Limb (tissue), 2 donors: Measurements from ENCODE around the gene TEX22.

Experiments
- DNase-seq, 2 donors: peaks; one replicate each; pipeline ENCODE4 v3.0.0-alpha.2; 2016; ENCODE audit errors: extremely low spot score in 2 of 2

Gene TEX22

DNA sequence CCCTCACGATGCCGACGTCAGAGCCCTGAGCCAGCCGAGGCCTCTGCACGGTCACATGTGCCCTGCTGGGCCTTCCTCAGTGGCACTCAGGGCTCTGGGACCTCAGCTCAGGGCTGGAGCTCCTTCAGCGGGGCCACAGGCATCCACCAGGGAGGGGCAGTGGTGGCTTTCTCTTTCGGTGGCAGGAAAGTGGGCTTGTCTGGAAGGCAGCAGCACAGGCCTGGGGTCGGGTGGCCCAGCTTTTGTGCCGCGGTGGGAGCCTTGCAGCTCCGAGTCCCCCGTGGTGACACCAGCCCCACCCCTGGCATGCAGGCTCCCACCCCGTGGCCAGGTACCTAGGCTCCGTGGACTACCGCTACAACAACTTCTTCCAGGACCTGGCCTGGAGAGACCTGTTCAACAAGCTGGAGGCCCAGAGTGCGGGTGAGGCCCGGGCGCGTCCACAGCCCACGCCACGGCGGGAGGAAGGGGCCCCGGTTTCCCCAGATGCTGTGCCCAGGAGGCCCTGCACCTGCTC is 14.2 kb upstream of the TEX22 start:
- DNase-seq, result peak in 1 of 2 donors; percentile 19

DNA sequence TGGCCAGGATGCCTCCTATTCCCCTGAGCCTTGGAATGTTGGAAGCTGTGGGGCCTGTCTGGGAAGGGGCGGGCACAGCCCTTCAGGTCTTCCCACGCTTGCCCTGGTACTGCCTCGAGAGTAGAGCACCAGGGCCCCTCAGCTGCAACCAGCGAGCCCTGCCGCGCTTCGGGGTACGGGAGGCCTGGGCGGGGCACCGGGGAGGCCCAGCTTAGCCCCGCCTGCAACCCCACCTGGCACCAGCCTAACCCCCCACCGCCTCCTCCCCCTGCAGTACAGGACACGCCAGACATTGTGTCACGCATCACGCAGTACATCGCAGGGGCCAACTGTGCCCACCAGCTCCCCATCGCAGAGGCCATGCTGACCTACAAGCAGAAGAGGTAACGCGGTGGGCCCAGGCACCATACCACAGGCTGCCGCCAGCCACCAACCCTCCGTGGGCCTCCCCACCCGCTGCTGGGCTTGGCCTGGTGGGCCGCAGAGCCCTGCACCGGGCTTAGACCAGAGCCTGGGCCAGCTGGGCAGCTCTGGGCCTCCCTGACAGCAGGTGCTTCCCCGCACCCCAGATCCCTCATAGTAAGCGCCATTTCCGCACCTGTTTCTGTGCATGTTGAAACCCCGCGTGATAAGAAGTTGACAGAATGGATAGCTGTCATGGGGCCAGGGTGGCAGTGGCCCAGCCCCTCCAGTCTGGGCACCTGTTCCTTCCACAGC is 13.6 kb upstream of the TEX22 start:
- DNase-seq, result peak in 1 of 2 donors; percentile 26

DNA sequence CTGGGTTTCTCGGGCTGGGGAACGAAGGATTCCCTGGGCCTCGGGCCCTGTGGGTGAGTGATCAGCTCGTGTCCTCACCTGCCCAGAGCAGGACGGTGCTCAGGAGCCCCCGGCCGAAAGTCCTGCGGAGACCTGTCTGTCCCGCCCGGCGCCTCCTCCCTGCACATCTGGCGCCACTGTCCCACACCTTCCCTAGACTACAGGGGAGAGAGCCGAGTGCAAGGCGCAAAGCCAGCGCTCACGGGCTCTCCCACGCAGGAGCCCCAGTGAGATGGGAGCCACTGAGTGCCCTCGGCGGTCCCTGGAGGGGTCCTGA is 13.1 kb upstream of the TEX22 start:
- DNase-seq, result no peak

DNA sequence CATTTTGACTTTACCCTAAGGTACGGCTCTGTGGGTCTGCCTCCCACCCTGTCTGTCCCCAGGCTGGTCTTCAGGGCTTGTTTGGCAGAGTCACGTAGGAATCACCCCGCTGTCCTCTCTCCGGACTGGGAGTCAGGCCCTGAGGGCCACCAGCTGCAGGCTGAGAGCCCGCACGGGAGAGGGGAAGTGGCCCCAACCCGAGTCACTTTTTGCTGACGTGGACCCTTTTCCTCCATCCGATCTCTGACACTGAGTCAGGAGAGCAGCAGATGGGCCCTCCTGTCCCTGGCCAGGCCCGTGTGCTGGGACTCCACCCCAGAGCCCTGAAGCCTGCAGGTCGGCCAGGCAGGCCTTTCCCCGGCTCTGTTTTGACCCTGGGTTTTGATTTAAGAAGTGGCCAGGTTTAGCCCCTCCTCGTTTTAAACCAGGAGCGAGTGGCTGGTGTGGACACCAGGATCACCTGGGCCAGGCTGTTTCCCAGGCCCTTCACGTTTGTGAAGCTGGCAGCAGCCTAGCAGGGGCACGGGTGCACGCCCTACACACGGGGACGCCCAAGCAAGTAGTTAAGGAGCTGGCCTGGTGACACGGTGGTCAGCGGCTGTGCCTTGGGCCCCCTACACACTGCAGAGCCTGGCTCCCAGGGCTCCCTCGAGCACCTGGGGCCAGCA is 12.5 kb upstream of the TEX22 start:
- no peak for DNase-seq

DNA sequence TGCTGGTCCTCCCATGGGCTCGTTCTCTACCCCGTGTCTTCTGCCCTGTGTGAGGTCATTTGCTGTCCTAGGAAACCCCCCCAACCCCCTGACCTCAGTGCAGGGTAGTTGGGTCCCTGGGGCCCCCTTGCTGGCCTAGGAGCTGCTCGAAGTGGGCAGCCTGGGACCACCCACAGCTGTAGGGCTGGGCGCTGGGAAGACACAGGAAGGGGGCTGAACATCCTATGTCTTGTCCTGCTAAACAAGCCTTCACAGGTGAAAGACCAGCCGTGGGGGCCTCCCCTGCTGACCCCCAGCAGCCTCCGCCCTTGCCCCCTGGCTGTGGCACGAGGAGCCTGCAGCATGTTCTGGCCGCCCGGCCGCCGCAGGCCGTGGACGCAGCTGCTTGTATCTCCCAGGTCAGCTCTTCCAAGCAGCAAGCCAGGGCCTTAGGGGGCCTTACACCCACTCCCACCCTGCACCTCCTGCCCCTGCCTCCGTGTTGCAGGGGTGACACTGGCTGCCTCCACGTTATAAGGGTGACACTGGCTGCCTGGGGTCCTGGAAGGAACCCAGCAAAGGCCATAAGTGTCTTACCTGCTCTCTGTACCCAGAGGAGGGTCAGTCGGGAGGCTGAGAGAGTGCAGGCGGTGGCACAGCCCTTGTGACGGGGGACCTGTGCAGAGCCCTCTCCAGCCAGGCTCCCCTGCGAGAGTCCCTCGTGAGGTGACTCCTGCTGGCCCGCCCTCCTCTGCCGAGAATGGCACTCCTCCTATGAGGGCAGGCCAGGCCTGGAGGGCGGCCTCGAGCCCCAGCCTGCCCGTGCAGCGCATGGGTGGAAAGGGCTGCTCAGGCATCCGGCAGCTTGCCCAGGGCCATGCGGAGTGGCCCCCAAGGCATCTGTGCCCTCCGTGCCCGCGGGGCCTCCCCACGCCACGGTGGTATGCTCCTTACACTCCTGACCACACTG is 11.5 kb upstream of the TEX22 start:
- DNase-seq, result peak in 1 of 2 donors; percentile 26

DNA sequence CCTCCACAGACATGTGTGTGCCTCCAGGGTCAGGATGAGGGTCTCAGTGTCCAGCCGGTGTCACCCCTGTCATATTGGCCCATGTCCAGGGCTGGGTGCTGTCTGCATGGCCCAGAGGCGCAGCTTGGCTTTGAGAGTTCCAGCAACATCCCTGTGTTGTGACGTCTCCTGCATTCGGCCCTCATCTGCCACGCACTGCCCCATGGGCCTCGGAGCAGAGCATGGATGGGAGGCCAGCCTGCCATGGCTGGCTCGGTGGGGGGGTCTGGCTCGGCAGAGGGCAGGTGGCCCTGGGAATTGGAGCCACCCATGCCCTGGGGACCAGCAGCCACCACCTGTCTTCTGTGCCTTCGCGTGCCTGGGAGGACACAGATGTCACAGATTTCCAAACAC is 10.8 kb upstream of the TEX22 start:
- DNase-seq, result peak in 1 of 2 donors; percentile 25

DNA sequence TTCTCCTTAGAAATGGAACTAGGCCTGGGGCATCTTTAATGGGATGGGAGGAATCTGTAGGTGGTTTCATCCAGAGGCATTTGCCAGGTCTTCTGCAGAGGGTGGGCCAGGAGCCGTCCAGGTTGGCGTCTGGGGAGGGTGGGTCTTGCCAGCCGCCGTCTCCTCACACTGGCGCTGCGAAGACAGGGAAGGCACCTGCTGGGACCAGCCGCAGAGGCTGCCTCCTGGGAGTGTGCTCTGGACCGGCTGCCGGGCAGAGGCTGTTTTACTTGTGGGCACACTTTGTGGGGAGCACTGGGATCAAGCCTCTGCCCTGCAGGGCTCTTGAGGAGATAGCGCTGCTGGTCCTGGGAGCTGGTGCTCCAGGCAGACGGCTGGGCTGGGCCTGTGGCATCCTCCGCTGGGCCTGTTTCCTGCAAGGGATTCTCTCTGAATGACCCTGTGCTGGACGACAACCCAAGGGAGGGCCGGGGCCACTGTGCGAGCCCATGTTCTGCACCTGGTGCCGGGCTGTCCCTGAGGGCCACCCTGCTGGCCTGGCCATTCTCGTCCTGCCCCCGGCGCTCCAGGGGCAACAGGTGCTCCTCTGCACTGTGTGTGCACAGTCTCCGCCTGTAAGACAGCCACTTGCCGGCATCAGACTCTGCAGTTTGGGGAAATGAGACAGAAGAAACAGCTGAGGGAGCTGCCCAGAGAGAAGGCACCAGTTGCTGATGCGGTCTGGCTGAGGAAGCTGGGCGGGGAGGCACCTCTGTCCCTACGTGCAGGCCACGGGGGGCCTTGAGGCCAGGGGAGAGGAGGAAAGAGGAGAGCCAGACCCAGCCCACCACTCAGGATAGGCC is 10.0 kb upstream of the TEX22 start:
- DNase-seq, result peak in 1 of 2 donors; percentile 37

DNA sequence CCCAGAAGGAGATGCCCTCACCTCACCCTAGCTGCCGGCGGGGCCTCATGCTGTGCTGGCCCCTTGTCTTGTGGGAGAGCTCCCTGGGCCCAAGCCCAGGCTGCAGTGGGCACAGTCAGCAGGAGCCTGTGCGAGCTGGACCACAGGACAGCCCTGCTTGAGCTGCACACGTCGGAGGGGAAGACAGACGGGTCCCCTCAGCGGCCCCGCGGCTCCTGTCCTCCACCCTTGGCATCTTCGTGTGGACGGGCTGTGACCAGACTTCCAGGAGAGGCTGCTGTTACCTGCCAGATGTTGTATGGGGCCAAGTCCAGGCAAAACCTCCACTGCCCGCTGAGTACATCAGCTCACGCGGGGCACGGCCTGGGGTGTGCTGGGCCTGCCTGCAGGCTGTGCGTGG is 9.4 kb upstream of the TEX22 start:
- DNase-seq, result no peak

DNA sequence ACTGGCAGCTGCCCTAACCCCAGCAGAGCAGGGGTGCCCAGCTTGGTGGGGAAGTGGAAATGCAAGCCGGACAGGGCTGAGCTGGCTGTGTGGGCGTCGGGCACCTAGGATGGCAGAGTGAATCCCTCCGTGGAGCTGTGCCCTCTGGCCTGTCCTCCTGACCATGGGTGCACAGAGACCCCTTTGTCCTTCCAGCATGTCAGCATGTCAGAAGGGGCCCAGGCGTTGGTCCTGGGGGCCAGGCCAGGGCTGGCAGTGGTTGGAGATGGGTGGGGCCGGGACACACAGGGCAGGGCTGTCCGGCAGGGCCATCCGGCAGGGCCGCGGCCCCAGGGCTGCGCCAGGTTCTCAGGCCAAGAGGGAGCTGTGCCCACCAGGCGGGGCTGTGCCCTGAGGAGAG is 8.8 kb upstream of the TEX22 start:
- DNase-seq, result no peak

DNA sequence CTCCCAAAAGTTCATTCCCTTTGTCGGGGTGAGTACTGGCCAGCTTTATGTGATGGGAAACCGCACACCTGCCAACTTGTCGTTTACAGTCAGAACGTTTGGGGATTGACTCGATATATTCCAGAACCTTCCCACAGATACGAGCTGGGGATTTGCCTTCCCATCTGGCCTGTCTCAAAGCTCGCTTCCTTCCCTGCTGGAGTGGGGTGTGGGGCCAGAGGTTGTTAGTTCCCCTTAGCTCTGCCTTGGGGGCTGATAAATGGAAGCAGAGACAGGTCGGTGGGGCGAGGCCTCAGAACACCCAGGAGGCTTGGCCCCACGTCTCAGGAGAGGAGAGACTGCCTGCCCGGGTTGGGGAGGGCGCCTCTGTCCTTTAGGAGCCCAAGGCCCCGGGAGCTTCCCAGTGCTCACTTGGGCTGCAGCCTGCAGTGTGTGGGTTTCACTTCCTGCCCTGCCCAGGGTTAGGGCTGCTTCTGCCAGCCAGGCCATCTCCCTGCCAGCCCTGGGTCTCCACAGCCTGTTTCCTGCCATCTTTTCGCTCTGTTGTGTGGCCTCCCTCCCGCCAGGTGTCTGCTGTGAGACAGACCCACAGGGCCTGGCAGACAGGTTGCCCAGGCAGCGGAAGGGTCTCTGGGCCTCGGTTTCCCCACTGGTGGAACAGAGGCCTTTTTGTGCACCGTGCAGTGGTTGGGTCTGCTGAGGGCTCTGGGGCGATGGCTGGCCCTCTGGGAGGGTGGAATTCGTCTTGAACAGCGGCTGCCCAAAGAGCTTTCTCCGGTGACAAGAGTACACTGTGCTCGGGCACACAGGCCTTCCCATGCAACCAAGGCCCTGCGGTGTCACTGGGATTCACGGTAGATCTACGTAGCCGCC is 8.1 kb upstream of the TEX22 start:
- peak in 1 of 2 donors; percentile 20 for DNase-seq

DNA sequence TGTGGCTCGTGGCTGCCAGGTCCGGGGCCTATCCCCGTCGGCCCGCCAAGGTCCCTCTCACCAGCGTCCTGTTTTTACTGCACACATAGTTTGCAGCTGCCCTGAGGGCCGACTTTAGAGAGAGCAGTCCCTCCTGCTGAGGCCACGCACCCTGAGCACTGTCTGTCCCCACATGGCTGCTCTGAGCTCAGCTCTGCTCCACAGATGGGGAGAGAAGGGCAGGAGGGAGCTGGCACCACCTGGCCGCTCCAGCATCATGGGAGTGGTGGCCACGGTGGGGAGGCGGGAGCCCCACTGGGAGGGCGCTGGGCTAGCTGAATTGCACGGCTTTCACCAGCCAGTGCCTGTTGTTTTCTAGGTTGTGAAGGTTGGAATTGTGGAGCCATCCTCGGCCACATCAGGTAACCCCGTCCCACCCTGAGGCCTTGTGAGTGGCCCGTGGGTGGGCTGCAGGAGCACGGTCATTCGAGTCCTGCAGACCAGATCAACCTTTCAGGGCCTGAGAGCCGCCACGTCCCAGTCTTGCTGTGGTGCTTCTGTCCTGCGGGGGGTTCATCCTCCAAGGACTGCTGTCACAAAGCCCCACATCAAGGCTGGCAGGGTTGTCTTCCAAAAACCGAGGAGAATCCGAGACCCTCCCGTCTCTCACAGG is 7.4 kb upstream of the TEX22 start:
- no peak for DNase-seq

DNA sequence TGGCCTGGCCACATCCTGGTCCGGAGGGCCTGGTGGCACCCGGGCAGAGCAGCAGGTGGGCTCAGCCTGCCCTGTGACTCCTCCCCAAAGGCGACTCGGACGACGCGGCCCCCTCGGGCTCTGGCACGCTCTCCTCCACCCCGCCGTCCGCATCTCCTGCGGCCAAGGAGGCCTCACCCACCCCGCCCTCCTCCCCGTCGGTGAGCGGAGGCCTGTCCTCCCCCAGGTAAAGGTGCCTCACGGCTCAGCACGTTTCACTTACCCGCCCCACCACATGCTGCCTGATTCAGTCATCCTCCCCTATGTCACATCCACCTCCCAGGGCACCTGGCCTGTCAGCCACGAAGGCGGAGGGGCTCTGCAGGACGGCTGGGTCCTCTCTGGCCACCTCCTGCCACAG is 6.8 kb upstream of the TEX22 start:
- no peak for DNase-seq

DNA sequence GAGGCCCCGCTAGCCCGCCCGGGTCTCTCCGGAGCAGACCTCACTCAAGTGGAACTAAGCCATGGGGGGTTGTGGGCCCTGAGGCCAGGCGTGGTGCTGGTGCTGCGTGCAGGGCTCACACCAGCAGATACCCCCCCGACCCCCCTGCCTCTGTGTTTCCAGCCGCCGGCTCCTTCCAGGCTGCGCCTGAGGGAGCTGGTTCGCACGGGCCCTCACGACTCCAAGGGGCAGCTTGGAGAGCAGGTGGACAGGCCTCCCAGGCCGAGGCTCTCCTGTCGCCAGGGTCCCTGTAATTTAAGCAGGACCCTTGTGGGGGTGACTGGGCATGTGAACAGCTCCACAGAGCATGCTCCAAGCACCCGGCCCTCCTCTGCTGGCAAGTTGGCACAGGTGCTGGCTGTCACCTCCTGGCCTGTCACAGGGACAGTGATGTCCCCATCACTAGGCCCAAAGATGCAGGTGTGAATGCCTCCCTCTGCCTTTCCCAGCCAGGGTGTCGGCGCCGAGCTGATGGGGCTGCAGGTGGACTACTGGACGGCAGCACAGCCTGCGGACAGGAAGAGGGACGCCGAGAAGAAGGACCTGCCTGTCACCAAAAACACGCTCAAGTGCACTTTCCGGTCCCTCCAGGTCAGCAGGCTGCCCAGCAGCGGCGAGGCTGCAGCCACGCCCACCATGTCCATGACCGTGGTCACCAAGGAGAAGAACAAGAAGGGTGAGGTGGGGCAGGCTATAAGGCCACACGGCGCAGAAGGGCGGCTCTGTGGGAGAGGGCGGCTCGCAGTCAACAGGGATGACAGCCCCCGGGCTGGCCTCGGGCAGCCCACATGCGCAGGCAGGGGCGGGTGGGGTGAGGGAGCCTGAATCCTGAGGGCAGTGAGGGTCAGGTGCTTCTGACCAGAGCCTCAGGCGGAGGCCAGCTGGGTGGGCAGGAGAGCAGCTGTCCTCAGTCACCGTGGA is 5.9 kb upstream of the TEX22 start:
- peak in 1 of 2 donors; percentile 31 for DNase-seq

DNA sequence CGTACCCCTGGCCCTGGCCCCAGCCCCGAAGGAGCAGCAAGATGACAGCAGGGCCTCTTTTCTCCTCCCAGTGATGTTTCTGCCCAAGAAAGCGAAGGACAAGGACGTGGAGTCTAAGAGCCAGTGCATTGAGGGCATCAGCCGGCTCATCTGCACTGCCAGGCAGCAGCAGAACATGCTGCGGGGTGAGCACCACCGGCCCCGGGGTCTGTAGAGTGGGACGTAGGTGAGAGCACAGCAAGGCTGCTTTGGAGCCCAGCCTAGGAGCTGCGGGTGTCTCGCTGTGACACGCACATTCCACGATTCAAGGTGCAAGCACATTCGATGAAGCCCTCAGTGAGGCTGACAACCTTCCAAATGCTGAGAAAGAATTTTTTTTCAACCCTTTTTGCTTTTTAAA is 5.2 kb upstream of the TEX22 start:
- DNase-seq, result peak in 1 of 2 donors; percentile 19

DNA sequence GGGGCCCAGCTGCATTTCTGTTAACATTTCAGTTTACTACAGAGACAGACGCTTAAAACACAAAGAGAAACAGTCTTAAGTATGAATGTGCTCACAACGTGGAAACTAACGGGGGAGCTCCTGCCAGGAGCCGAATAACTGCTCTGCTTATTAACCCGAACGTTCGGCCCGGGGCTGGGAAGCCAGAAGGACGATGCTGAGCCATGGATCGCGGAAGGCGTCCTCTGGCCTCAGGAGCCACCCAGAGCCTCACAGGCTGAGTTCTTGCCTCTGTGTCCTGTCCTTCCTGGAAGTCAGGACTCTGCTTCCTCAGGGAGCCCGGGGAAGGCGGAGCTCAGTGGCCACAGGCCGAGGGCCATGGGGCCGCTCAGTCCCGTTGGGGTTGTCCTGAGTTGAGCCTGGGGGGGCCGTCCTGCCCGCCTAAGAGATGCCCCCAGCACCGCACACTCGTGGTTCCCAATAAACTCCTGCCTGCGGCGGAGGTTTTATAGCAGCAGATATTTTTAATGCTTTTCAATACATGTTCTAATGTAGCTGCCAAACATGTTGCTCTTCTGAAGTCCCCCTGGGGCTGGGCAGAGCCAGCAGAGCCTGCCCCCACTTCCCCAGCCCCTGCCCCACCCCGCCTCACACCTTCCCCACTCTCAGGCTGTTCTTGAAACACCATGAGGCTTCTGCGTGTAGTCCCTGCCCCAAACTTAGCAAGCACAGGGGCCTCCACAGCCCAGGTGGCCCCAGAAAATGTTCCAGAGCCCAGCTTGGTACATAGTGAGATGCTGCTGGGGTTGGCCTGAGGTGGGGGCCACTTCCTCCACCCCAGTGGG is 3.4 kb upstream of the TEX22 start:
- peak in 1 of 2 donors; percentile 25 for DNase-seq

DNA sequence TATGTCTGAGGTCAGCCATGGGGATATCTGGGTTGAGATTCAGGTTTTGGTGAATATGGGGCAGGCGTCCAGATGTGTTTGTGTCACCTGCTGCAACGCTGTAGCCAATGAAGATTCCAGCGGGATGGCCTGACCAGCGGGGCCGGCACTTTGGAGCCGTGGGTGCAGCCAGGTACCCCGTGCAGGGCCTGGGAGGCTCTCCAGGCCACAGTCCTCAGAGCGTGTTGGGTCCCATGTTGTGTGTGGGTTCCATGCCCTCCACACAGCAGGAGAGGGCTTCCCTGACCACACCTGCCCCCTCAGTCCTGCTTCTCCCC is 2.8 kb upstream of the TEX22 start:
- peak in 1 of 2 donors; percentile 30 for DNase-seq

DNA sequence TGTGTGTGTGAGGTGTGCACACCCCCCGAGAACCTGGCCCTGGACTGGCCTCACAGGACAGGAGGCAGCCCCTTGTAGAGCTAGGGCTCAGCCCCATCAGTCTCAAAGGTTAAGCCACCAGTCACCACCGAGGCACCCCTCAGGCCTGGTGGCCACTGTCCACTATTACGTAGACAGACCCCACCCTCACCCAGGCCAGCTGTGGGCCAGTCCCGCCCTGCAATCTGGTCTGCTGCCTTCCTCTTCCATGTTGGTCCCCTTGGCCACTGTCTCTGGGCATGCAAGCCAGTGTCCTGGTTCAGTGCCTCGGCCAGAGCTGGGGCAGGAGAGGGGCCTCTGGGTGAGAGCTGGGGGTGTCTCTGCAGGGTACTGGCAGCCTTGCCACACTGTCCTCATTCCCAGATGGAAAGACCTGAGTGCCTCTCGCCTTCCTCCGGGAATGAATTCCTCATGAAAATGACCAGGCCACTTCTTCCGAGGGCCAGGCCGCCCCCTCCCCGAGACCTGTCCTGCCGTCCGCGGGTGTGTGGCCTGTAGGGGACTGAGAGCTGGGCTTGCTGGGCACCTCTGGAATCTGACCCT is 897 bp upstream of the TEX22 start:
- DNase-seq, result peak in 1 of 2 donors; percentile 45
